ENCODE measurements around the gene FAM43B.

Gene FAM43B

DNA sequence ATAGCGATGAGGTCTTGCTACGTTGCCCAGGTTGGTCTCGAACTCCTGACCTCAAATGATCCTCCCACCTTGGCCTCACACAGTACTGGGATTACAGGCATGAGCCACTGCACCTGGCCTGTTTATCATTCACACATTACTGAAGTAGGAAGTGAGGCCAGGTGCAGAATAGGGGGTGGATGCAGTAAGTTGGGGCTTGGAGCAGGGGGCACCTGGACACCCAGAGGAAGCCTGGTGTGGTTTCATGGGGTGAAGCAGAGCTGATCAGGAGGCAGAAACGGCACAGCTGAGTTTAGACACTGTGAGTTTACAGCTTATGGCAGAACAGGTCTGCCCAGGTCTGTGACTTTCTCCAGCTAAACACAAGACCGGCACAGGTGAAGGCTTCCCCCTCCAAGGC lies 41.4 kb downstream of the FAM43B start:
- TF ChIP-seq, protein P1, sequence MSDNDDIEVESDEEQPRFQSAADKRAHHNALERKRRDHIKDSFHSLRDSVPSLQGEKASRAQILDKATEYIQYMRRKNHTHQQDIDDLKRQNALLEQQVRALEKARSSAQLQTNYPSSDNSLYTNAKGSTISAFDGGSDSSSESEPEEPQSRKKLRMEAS (IDR thresholded peaks at IDR 0.05) = no peak
- TF ChIP-seq TCF12 (IDR thresholded peaks at IDR 0.05; ENCODE audit: low read depth) (no peak), TEAD4 (IDR thresholded peaks at IDR 0.05) (no peak), NFIC (IDR thresholded peaks at IDR 0.05) (no peak), TAF1 (IDR thresholded peaks at IDR 0.05; ENCODE audit: low read depth) (no peak), CEBPB (IDR thresholded peaks at IDR 0.05) (no peak)

DNA sequence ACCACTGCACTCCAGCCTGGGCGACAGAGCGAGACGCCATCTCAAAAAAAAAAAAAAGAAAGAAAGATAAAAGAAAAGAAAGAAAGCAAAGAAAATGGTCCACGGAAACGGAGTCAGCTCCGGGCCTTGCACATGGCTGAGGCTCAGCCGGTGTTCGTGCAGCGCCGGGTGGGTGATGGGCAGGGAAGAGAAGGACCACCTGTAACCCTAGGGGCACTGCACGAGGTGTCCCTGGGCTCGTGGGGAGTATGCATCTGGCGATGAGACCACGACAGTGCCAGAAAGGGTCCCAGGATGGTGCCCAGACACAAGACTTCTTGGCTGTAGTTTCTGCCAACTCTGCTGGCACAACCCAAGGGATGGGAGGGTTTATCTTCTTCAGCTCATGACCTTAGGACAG lies 42.4 kb downstream of the FAM43B start:
- no peak for TF ChIP-seq YY1 (IDR thresholded peaks at IDR 0.05; ENCODE audit: low read depth)
- no peak for TF ChIP-seq NFIC (IDR thresholded peaks at IDR 0.05)
- TF ChIP-seq, protein P2, sequence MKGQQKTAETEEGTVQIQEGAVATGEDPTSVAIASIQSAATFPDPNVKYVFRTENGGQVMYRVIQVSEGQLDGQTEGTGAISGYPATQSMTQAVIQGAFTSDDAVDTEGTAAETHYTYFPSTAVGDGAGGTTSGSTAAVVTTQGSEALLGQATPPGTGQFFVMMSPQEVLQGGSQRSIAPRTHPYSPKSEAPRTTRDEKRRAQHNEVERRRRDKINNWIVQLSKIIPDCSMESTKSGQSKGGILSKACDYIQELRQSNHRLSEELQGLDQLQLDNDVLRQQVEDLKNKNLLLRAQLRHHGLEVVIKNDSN (IDR thresholded peaks at IDR 0.05) = no peak
- TF ChIP-seq TCF12 (IDR thresholded peaks at IDR 0.05; ENCODE audit: low read depth) = no peak
- no peak for TF ChIP-seq CEBPB (IDR thresholded peaks at IDR 0.05)
- TF ChIP-seq, protein P1 (IDR thresholded peaks at IDR 0.05) = no peak
- no peak for TF ChIP-seq CREB1 (IDR thresholded peaks at IDR 0.05; ENCODE audit: low read depth)
- TF ChIP-seq, protein P3, sequence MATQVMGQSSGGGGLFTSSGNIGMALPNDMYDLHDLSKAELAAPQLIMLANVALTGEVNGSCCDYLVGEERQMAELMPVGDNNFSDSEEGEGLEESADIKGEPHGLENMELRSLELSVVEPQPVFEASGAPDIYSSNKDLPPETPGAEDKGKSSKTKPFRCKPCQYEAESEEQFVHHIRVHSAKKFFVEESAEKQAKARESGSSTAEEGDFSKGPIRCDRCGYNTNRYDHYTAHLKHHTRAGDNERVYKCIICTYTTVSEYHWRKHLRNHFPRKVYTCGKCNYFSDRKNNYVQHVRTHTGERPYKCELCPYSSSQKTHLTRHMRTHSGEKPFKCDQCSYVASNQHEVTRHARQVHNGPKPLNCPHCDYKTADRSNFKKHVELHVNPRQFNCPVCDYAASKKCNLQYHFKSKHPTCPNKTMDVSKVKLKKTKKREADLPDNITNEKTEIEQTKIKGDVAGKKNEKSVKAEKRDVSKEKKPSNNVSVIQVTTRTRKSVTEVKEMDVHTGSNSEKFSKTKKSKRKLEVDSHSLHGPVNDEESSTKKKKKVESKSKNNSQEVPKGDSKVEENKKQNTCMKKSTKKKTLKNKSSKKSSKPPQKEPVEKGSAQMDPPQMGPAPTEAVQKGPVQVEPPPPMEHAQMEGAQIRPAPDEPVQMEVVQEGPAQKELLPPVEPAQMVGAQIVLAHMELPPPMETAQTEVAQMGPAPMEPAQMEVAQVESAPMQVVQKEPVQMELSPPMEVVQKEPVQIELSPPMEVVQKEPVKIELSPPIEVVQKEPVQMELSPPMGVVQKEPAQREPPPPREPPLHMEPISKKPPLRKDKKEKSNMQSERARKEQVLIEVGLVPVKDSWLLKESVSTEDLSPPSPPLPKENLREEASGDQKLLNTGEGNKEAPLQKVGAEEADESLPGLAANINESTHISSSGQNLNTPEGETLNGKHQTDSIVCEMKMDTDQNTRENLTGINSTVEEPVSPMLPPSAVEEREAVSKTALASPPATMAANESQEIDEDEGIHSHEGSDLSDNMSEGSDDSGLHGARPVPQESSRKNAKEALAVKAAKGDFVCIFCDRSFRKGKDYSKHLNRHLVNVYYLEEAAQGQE (IDR thresholded peaks at IDR 0.05; ENCODE audit: low read depth) = no peak
- TF ChIP-seq TEAD4 (IDR thresholded peaks at IDR 0.05) = no peak
- TF ChIP-seq ZBTB7A (IDR thresholded peaks at IDR 0.05; ENCODE audit: low read depth) = no peak
- no peak for TF ChIP-seq EGR1 (IDR thresholded peaks at IDR 0.05)
- TF ChIP-seq FOXM1 (IDR thresholded peaks at IDR 0.05; ENCODE audit: borderline replicate concordance, low read depth) = no peak

DNA sequence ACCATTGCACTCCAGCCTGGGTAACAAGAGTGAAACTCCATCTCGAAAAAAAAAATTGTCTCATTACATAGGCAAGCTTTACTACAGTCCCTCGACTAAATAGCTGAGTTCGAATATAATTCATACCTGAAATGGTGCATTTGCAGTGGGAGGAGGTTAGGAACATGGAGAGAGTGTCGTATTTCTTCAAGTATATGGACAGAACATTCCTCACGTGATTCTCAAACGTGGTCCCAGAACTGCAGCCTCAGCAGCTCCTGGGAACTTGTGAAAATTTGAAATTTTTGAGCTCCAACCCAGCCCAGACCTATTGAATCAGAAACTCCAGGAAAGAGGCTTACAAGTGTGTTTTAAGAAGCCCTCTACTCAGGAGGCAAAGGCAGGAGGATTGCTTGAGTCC lies 43.7 kb downstream of the FAM43B start:
- TF ChIP-seq, protein P2 (IDR thresholded peaks at IDR 0.05) = peak; percentile 65
- no peak for TF ChIP-seq NFIC (IDR thresholded peaks at IDR 0.05)

DNA sequence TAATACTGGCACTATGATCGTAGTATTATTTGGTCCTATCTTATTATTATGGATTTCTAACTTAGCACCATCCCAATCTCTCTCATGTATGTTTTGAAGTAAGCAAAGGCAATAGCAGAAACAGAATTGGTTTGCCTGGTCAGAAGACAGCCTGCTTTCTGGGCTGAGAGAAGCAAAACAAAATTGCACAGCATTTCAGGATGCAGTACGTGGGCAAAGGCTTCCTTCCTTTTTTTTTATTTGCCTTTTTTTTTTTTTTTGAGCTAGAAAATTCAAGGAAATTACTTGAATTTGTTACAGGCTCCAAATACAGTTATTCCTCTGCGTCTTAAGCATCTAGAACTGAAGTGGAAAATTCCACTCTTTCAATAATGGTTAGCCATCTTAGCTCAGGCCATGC lies 45.3 kb downstream of the FAM43B start:
- no peak for TF ChIP-seq TEAD4 (IDR thresholded peaks at IDR 0.05)

DNA sequence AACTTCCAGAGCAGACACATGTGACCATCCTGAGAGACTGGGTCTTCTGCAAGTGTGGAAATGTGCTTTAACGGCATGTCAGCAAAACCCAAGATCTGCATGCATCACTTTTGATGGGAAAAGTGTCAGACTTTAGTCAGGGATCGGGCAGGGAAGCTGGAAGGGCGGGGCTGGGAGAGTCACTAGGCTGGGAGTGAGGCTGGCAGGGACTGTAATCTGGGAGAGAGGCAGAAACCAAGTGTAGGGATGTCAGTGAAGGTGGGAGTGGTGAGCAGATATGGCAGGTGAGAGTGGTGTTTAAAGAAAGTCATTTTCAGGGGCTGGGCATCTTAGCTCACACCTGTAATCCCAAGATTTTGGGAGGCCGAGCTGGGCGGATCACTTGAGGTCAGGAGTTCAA lies 47.8 kb downstream of the FAM43B start:
- TF ChIP-seq CREB1 (IDR thresholded peaks at IDR 0.05; ENCODE audit: low read depth) (no peak), RAD21 (IDR thresholded peaks at IDR 0.05; ENCODE audit: low read depth) (no peak), ZBTB7A (IDR thresholded peaks at IDR 0.05; ENCODE audit: low read depth) (no peak), EP300 (IDR thresholded peaks at IDR 0.05; ENCODE audit: borderline replicate concordance) (no peak), EGR1 (IDR thresholded peaks at IDR 0.05) (no peak), TEAD4 (IDR thresholded peaks at IDR 0.05) (no peak), TCF12 (IDR thresholded peaks at IDR 0.05; ENCODE audit: low read depth) (no peak), FOXM1 (IDR thresholded peaks at IDR 0.05; ENCODE audit: borderline replicate concordance, low read depth) (no peak), TAF1 (IDR thresholded peaks at IDR 0.05; ENCODE audit: low read depth) (no peak), YY1 (IDR thresholded peaks at IDR 0.05; ENCODE audit: low read depth) (no peak), NFIC (IDR thresholded peaks at IDR 0.05) (no peak), CEBPB (IDR thresholded peaks at IDR 0.05) (no peak)
- TF ChIP-seq, protein P1 (IDR thresholded peaks at IDR 0.05) = no peak
- TF ChIP-seq, protein P3 (IDR thresholded peaks at IDR 0.05; ENCODE audit: low read depth) = no peak
- TF ChIP-seq, protein P2 (IDR thresholded peaks at IDR 0.05) = no peak

DNA sequence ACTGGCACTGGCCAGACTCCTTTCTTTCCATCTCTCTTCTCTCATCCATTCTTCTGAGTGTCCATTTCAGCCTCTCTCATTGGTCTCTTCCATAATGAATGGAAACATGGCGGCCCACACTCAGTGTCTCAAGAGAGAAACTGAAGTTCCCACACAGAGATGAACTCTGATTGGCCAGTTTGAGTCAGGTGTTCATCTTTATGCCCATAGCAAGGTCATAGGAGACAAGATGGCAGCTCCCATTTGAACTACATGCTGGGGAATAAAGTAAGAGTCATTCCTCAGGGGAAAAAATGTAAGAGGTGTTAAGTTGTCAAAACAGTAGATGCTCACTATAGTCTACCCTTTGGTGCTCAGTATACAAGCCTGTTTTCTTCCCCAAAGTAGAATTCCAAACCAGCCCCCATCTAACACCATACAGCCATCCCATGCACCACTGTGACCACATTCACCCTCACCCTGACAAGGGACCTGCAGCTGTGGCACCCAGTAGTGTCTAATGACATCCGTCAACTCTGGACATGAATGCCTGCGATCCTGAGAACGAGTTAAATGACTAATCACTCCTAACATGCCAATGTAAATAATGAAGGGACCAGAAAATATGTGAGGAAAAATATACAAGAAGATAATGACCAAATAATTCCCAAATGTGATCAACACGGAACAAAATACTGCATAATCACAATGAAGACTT lies 48.9 kb downstream of the FAM43B start:
- TF ChIP-seq, protein P3 (IDR thresholded peaks at IDR 0.05; ENCODE audit: low read depth) = no peak
- TF ChIP-seq NFIC (IDR thresholded peaks at IDR 0.05) = no peak
